CD8-positive, alpha-beta memory T cell (primary cell): ENCODE measurements around the gene PBX4. TPM values are rescaled to one million over a fixed set of nuclear protein-coding genes. Genes with fewer than 3 reads are reported as not detected.

Experiments
- CTCF ChIA-PET: fragments of 350-600 bp; sonication (Branson Sonifier 250); formaldehyde crosslinking; loops from one replicate; lab custom pipeline; 2021; ENCODE audit warnings: antibody characterized with exemption; lab: Charles Lee
- POLR2A ChIA-PET: fragments of 350-600 bp; sonication (Branson Sonifier 250); formaldehyde crosslinking; loops from one replicate; lab custom pipeline; 2021; ENCODE audit warnings: antibody characterized with exemption; lab: Charles Lee
- DNase-seq, 5 donors: peaks; one replicate each; pipeline versions ENCODE4 v3.0.0 to v3.0.0-alpha.2; 2020 to 2022; ENCODE audit warnings: mixed read lengths in 1 of 5
- H3K27ac ChIP-seq: one replicate; pipeline ENCODE4 v1.7.0; 2013; ENCODE audit warnings: low read depth, mild to moderate bottlenecking, low read length, moderate library complexity
- H3K27me3 ChIP-seq: 2 replicates; pipeline ENCODE4 v1.7.0; 2013; ENCODE audit warnings: low read length, mild to moderate bottlenecking; ENCODE audit not compliant: insufficient read depth, poor library complexity, severe bottlenecking
- H3K36me3 ChIP-seq: 2 replicates; pipeline ENCODE4 v1.7.0; 2013; ENCODE audit warnings: mild to moderate bottlenecking, low read length, moderate library complexity; ENCODE audit not compliant: insufficient read depth
- H3K4me1 ChIP-seq: 2 replicates; pipeline ENCODE4 v1.7.0; 2013; ENCODE audit warnings: mild to moderate bottlenecking, low read length, moderate library complexity; ENCODE audit not compliant: insufficient read depth
- H3K4me3 ChIP-seq: 2 replicates; pipeline ENCODE4 v1.7.0; 2013; ENCODE audit warnings: mild to moderate bottlenecking, low read length
- H3K9me3 ChIP-seq: 2 replicates; pipeline ENCODE4 v1.7.0; 2013; ENCODE audit warnings: mild to moderate bottlenecking, low read length
- H3K27ac Mint-ChIP-seq, 8 donors: one replicate each; pipeline ENCODE4 v1.8.0; 2020 to 2021; ENCODE audit warnings: mixed read lengths in 8 of 8, mild to moderate bottlenecking in 6 of 8, inconsistent platforms in 3 of 8, moderate library complexity in 3 of 8
- H3K27me3 Mint-ChIP-seq, 2 donors: one replicate each; pipeline ENCODE4 v1.8.0; 2020 to 2021; ENCODE audit warnings: mixed read lengths in 2 of 2, mild to moderate bottlenecking in 1 of 2, moderate library complexity in 1 of 2
- H3K36me3 Mint-ChIP-seq, 3 donors: one replicate each; pipeline ENCODE4 v1.8.0; 2020 to 2021; ENCODE audit warnings: mixed read lengths in 3 of 3, inconsistent platforms in 1 of 3, mild to moderate bottlenecking in 1 of 3
- H3K4me1 Mint-ChIP-seq, 3 donors: one replicate each; pipeline ENCODE4 v1.8.0; 2020 to 2021; ENCODE audit warnings: mixed read lengths in 3 of 3, inconsistent platforms in 1 of 3, mild to moderate bottlenecking in 1 of 3
- H3K4me3 Mint-ChIP-seq, 7 donors: one replicate each; pipeline ENCODE4 v1.8.0; 2020 to 2021; ENCODE audit warnings: mixed read lengths in 7 of 7, mild to moderate bottlenecking in 6 of 7, moderate library complexity in 4 of 7, inconsistent platforms in 2 of 7
- H3K9me3 Mint-ChIP-seq, 5 donors: one replicate each; pipeline ENCODE4 v1.8.0; 2020 to 2022; ENCODE audit warnings: mixed read lengths in 5 of 5, mild to moderate bottlenecking in 3 of 5, moderate library complexity in 2 of 5, inconsistent platforms in 1 of 5
- polyA plus RNA-seq: library from polyadenylated mRNA; unstranded; fragments of 300-500 nt; fragmentation: Illumina TruSeq; gene quantifications from one replicate; pipeline ENCODE4 v1.2.3, GENCODE V29; 2021
- total RNA-seq, 2 experiments: library from RNA; stranded (reverse); gene quantifications; one replicate each; pipeline ENCODE4 v1.2.3, GENCODE V29; 2021

Gene PBX4
- total and polyA plus RNA-seq, 3 experiments from 2014 or later = 8.3 to 17.1 (median 15.0) TPM

DNA sequence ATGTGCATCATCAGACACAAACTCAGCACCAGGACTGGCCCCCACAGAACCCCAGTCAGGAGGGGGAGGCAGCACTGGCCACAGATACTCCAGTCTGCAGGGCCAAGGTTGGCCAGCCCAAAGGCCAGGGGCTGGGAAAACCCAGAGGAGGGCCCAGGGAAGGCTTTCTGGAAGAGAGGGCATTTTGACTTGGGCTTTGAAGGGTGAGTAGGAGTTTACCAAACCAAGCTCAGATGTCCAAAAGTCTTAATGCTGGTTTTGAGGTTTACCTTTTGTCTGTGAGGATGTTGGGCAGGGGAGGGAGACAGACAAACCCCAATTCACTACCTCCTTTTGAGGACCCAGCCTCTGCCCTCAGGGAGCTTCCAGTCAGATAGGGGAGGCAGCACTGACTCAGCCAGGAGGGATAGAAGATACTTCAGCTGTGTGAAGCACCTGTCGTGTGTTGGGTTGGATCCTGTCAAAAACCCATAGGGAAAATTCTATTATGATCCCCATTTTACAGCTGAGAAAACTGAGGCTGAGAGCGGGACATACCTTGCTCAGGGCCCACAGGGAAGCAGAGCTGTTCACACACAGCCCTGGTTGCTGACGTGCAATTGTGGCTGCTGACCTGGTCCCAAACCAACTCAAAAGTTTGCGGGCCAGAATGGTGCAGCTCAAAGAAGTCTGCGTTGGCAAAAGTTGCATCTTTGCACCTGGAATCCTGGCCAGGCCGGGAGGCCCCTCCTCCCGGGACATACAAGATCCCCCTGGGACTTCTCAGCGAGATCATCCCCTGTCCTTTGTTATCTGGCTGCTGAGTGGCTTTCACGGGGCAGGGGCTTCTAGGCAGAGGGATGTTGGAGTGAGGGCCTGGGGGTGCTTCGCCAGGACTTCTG is 67.3 kb downstream of the PBX4 start:
- CTCF ChIA-PET = interaction anchor here (1.2 to 4.5 kb wide), 3 partner anchors 13 to 93 kb away, joined by 3 to 21 read pairs (median 4); partner anchors contain the start of gene GMIP
- DNase-seq = no peak
- H3K4me3 Mint-ChIP-seq = no peak overlapping the region
- Histone ChIP-seq H3K4me1 (no peaks in the 10 kb centered on the region), H3K27ac (no peak overlapping the region), H3K4me3 (no peak overlapping the region), H3K27me3 (no peaks in the 10 kb centered on the region), H3K36me3 (no peaks in the 10 kb centered on the region), H3K9me3 (no peaks in the 10 kb centered on the region)
- H3K36me3 Mint-ChIP-seq = no peaks in the 10 kb centered on the region
- peak overlapping the region in 1 of 8 donors; percentile 60 for H3K27ac Mint-ChIP-seq
- H3K9me3 Mint-ChIP-seq = no peaks in the 10 kb centered on the region
- peaks cover 0 to 4% (median 0%) of the 10 kb centered on the region in 3 donors for H3K4me1 Mint-ChIP-seq
- H3K27me3 Mint-ChIP-seq = peaks cover 4 to 8% of the 10 kb centered on the region in 2 donors
- POLR2A ChIA-PET = no interaction called here

DNA sequence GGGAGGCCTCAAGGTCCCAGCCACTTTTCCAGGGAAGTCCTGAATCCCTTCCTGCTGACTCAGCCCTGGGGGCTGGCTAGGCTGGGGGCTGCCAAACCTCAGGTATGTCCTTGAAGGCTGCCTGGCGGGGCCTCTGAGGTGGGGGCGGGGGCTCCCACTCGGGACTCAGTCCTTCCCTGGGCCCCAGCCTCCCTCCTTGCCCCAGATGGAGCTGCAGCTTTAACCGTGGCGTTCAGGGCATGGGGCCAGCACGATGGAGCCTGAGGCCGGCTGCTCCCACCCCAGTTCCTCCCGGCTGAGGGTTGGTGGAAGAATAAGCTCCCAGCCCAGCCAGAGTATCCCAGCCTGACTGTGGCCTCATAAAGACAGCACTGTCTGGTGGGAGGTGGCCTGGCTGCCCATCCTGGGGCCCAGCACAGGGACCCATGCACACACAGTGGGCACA is 68.0 kb downstream of the PBX4 start:
- H3K36me3 ChIP-seq = no peaks in the 10 kb centered on the region
- Mint-ChIP-seq H3K4me3 (no peak overlapping the region), H3K27me3 (peaks cover 4 to 8% of the 10 kb centered on the region in 2 donors), H3K27ac (no peak overlapping the region), H3K9me3 (no peaks in the 10 kb centered on the region), H3K4me1 (peaks cover 0 to 4% (median 0%) of the 10 kb centered on the region in 3 donors), H3K36me3 (no peaks in the 10 kb centered on the region)
- no peak overlapping the region for H3K27ac ChIP-seq
- H3K4me3 ChIP-seq = no peak overlapping the region
- H3K9me3 ChIP-seq = no peaks in the 10 kb centered on the region
- no peaks in the 10 kb centered on the region for H3K27me3 ChIP-seq
- CTCF ChIA-PET = interaction anchor here (4.5 kb wide), 1 partner anchor 18 kb away, joined by 21 read pairs; no protein-coding TSS in a partner anchor
- POLR2A ChIA-PET = no interaction called here
- no peaks in the 10 kb centered on the region for H3K4me1 ChIP-seq
- DNase-seq = no peak

DNA sequence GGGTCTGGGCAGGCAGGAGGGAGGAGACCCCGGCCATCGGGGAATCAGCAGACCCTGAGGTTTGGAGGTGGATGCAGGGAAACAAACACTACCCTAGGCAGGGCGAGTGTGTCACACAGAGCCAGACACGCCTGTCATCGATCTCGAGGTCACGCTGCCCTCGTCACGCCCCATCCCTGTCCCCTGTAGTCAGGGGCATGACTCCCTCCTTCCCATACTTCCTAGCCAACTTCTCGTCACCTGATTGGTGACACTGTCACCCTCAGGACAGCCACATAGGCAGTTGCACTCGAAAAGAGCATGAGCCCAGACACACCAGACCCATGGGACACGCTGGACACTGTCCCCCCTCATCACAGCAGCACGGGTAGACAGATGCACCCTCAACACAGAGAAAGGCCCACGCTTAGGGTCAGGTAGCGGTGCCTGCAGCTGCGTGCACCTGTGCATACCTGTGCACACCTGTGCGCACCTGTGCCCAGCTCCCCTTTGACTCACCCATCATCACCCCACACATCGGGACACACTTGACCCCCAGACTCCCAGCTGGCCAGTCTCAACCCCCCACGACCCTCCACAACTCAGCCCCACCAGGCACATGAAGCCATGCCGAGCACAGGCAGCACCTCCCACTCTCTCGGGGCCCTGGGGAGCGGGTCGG is 68.6 kb downstream of the PBX4 start:
- H3K27ac Mint-ChIP-seq = no peak overlapping the region
- no peak overlapping the region for H3K27ac ChIP-seq
- no peaks in the 10 kb centered on the region for H3K4me1 ChIP-seq
- DNase-seq = no peak
- H3K9me3 Mint-ChIP-seq = no peaks in the 10 kb centered on the region
- no peak overlapping the region for H3K4me3 ChIP-seq
- ChIA-PET CTCF (interaction anchor here (4.5 kb wide), 1 partner anchor 18 kb away, joined by 21 read pairs; no protein-coding TSS in a partner anchor), POLR2A (no interaction called here)
- H3K4me3 Mint-ChIP-seq = no peak overlapping the region
- H3K36me3 ChIP-seq = no peaks in the 10 kb centered on the region
- H3K9me3 ChIP-seq = no peaks in the 10 kb centered on the region
- no peaks in the 10 kb centered on the region for H3K36me3 Mint-ChIP-seq
- H3K4me1 Mint-ChIP-seq = peaks cover 0 to 4% (median 0%) of the 10 kb centered on the region in 3 donors
- peaks cover 4 to 8% of the 10 kb centered on the region in 2 donors for H3K27me3 Mint-ChIP-seq
- H3K27me3 ChIP-seq = no peaks in the 10 kb centered on the region

DNA sequence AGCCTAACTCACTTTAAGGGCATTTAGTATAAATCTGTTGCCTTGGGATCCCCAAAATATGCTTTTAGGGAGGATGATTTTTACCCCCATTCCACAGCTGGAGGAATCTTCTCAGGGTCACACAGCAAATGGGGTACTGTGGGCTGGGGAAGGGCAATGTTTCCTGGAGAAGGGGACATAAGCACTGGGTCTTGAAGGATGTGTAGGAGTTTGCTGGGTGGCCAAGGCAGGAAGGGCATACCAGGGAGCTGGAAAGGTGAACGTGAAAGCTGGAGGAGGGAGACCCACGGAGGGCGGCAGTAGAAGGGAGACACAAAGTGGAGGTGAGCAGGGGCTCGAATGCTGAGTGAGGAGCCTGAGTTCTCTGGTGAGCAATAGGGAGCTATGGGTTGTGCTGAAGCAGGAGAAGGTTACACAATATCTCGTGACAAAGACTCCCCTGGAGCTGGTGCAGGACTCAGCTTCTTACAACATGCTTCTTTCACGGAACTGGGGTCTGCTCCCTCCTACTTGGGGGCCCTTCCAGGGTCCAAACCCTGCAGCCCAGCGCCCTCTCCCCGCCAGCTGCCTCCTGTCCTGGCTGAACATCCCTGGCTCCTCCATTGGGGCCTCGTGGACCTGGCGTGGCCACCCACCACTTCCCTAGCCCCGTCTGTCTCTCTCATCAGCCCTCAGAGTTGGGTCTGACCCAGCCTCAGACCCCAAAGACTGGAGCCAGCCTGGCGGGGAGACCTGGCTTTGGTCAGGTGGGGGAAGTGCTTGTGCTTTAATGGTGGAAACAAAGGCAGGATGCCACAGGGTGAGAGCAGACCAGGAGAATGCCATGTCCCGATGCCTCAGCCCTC is 69.3 kb downstream of the PBX4 start:
- no peaks in the 10 kb centered on the region for H3K4me1 Mint-ChIP-seq
- no peaks in the 10 kb centered on the region for H3K36me3 Mint-ChIP-seq
- Histone ChIP-seq H3K9me3 (no peaks in the 10 kb centered on the region), H3K27me3 (no peaks in the 10 kb centered on the region), H3K27ac (no peak overlapping the region), H3K4me1 (no peaks in the 10 kb centered on the region), H3K36me3 (no peaks in the 10 kb centered on the region), H3K4me3 (no peak overlapping the region)
- peaks cover 4 to 8% of the 10 kb centered on the region in 2 donors for H3K27me3 Mint-ChIP-seq
- no peak for DNase-seq
- ChIA-PET POLR2A (no interaction called here), CTCF (interaction anchor here (0.9 to 4.5 kb wide), 2 partner anchors 17 to 95 kb away, joined by 3 to 21 read pairs; partner anchors contain the start of gene GMIP)
- H3K9me3 Mint-ChIP-seq = no peaks in the 10 kb centered on the region
- H3K27ac Mint-ChIP-seq = no peak overlapping the region
- H3K4me3 Mint-ChIP-seq = no peak overlapping the region

DNA sequence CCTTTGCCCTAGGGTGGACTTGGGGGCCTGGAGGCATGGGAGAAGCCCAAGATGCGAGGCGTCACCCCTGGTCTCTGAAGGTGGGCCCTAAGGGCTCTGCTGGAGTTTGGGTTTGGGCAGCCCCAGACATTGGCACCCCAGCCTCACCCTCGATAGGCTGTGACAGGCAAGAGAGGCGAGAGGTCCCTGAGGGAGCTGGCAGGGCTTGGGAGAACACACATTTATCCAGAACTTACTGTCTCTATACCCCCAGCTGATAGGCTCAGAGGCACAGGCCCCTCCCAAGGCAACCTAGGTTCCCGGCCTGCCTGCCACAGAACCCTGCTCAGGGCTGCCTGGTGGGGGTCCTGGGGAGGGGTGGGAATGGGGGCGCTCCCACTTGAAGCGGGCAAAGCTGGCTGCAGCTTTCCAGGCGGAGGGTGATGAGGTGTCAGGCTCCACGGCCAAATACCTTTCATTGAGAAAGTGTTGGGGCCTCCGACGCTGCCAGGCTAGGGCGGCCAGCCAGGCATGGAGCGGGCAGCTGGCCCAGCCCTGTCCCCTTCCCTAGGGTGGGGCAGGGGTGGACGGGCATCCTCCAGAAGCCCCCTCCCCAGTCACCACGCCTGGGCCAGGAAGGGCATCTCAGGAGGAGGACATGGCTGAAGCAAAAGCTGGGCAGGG is 70.7 kb downstream of the PBX4 start:
- H3K4me1 Mint-ChIP-seq = no peaks in the 10 kb centered on the region
- Histone ChIP-seq H3K4me3 (no peak overlapping the region), H3K4me1 (no peaks in the 10 kb centered on the region), H3K27me3 (no peaks in the 10 kb centered on the region), H3K9me3 (no peaks in the 10 kb centered on the region), H3K27ac (no peak overlapping the region), H3K36me3 (no peaks in the 10 kb centered on the region)
- H3K27ac Mint-ChIP-seq = peak overlapping the region in 1 of 8 donors; percentile 23
- no peaks in the 10 kb centered on the region for H3K36me3 Mint-ChIP-seq
- peaks cover 4 to 8% of the 10 kb centered on the region in 2 donors for H3K27me3 Mint-ChIP-seq
- no peaks in the 10 kb centered on the region for H3K9me3 Mint-ChIP-seq
- ChIA-PET CTCF (no interaction called here), POLR2A (no interaction called here)
- no peak overlapping the region for H3K4me3 Mint-ChIP-seq
- no peak for DNase-seq

DNA sequence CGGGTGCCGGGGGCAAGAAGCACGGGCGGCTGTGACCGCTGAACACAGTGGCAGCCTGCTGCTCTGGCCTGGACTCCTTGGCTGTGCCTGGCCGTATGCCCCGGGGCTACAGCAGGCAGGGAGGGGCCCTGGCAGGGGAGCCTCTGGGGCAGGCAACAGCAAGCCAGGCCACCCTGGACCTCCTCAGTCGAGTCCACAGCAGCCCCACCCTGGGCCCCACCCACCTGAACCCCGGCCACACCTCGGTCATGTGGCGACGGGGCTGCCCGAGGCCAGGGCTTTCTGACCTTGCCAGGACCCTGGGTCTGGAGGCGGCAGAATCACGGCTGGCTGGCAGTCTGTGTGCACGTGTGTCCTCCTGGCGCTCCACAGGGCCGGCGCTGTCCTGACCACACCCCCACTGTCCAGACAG is 71.7 kb downstream of the PBX4 start:
- Histone ChIP-seq H3K27me3 (peaks cover under 1% of the 10 kb centered on the region), H3K4me3 (no peak overlapping the region), H3K36me3 (no peaks in the 10 kb centered on the region), H3K9me3 (no peaks in the 10 kb centered on the region), H3K27ac (no peak overlapping the region), H3K4me1 (peaks cover 4% of the 10 kb centered on the region)
- Mint-ChIP-seq H3K4me3 (no peak overlapping the region), H3K27ac (no peak overlapping the region), H3K4me1 (peaks cover 0 to 6% (median 3%) of the 10 kb centered on the region in 3 donors), H3K9me3 (no peaks in the 10 kb centered on the region), H3K36me3 (no peaks in the 10 kb centered on the region), H3K27me3 (peaks cover 4 to 8% of the 10 kb centered on the region in 2 donors)
- DNase-seq = no peak
- CTCF ChIA-PET = no interaction called here
- POLR2A ChIA-PET = no interaction called here

DNA sequence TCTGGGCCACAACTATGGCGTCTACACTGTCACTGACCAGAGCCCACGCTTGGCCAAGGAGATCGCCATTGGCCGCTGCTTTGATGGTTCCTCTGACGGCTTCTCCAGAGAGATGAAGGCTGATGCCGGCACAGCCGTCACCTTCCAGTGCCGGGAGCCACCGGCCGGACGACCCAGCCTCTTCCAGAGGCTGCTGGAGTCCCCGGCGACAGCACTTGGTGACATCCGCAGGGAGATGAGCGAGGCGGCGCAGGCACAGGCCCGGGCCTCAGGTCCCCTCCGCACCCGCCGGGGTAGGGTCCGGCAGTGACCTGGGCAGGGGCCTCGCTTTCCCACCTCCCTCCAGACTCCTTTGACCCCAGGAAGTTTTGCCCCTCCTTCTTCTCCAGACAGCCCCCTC is 72.8 kb downstream of the PBX4 start:
- ChIA-PET POLR2A (no interaction called here), CTCF (interaction anchor here (3.4 kb wide), 1 partner anchor 9 kb away, joined by 13 read pairs; no protein-coding TSS in a partner anchor)
- no peak overlapping the region for H3K27ac Mint-ChIP-seq
- peaks cover 3% of the 10 kb centered on the region for H3K27me3 ChIP-seq
- no peak overlapping the region for H3K27ac ChIP-seq
- H3K4me1 ChIP-seq = peaks cover 15% of the 10 kb centered on the region
- H3K4me1 Mint-ChIP-seq = peaks cover 7 to 15% (median 7%) of the 10 kb centered on the region in 3 donors
- no peak for DNase-seq
- H3K4me3 Mint-ChIP-seq = no peak overlapping the region
- H3K36me3 Mint-ChIP-seq = no peaks in the 10 kb centered on the region
- H3K9me3 Mint-ChIP-seq = no peaks in the 10 kb centered on the region
- H3K9me3 ChIP-seq = no peaks in the 10 kb centered on the region
- no peak overlapping the region for H3K4me3 ChIP-seq
- peaks cover 4 to 8% of the 10 kb centered on the region in 2 donors for H3K27me3 Mint-ChIP-seq
- H3K36me3 ChIP-seq = no peaks in the 10 kb centered on the region
